PC-3 (cell line): ENCODE data around the gene EIF2B4. TPM values are rescaled to one million over a fixed set of nuclear protein-coding genes. Genes with fewer than 3 reads are reported as not detected.

Experiments
- ATAC-seq: fragments of 200-7000 bp; cut with Tn5 transposase; 2 replicates; pipeline ENCODE4 v1.9.1; 2020; ENCODE audit warnings: mild to moderate bottlenecking, moderate library complexity
- BruUV-seq: library from RNA; stranded (reverse); fragments of 400-500 nt; replicated peaks from 2 replicates; lab custom pipeline; 2021; lab: Mats Ljungman, UMichigan
- CTCF ChIA-PET: fragments of 300-600 bp; sonication (Branson Sonifier 250); formaldehyde crosslinking; loops from one replicate; lab custom pipeline; 2022; ENCODE audit warnings: antibody characterized with exemption; lab: Charles Lee
- POLR2A ChIA-PET: fragments of 300-600 bp; sonication (Branson Sonifier 250); formaldehyde crosslinking; loops from one replicate; lab custom pipeline; 2022; ENCODE audit warnings: antibody characterized with exemption; ENCODE audit not compliant: unreplicated experiment; lab: Charles Lee
- DNase-seq: peaks from one replicate; pipeline ENCODE4 v3.0.0-alpha.2; 2015
- H2AFZ ChIP-seq: fragments of 300-600 bp; sonication (generic); 2 replicates; pipeline ENCODE4 v1.6.0; 2016; ENCODE audit warnings: antibody characterized with exemption, low read length
- H3F3A ChIP-seq: fragments of 300-600 bp; sonication (generic); one replicate; pipeline ENCODE4 v1.6.0; 2017; ENCODE audit warnings: antibody characterized with exemption, low read length, control low read depth, mild to moderate bottlenecking; ENCODE audit not compliant: unreplicated experiment
- H3K27ac ChIP-seq: fragments of 300-600 bp; sonication (generic); 2 replicates; pipeline ENCODE4 v1.5.1; 2016; ENCODE audit warnings: mild to moderate bottlenecking, low read length
- H3K27me3 ChIP-seq: fragments of 300-600 bp; sonication (generic); 2 replicates; pipeline ENCODE4 v1.6.1; 2016; ENCODE audit warnings: low read length, mixed read lengths
- H3K36me3 ChIP-seq: fragments of 300-600 bp; sonication (generic); 2 replicates; pipeline ENCODE4 v1.6.1; 2016; ENCODE audit warnings: low read depth, mixed run types, low read length, mixed read lengths
- H3K4me1 ChIP-seq: fragments of 300-600 bp; sonication (generic); 2 replicates; pipeline ENCODE4 v1.5.1; 2016; ENCODE audit warnings: low read length; ENCODE audit not compliant: insufficient read depth
- H3K4me2 ChIP-seq: fragments of 300-600 bp; sonication (generic); 2 replicates; pipeline ENCODE4 v1.6.0; 2016; ENCODE audit warnings: low read length
- H3K4me3 ChIP-seq: fragments of 300-600 bp; sonication (generic); 2 replicates; pipeline ENCODE4 v1.5.1; 2016; ENCODE audit warnings: mild to moderate bottlenecking, low read length, mixed read lengths
- H3K79me2 ChIP-seq: fragments of 300-600 bp; sonication (generic); 2 replicates; pipeline ENCODE4 v1.6.1; 2017; ENCODE audit warnings: low read length, mixed read lengths
- H3K9ac ChIP-seq: fragments of 300-600 bp; sonication (generic); 2 replicates; pipeline ENCODE4 v1.6.0; 2016; ENCODE audit warnings: mild to moderate bottlenecking, low read length
- H3K9me2 ChIP-seq: fragments of 300-600 bp; sonication (generic); replicated peaks from 2 replicates; pipeline ENCODE4 v1.6.1; 2016; ENCODE audit warnings: mixed run types, low read length, mixed read lengths
- H3K9me3 ChIP-seq: fragments of 300-600 bp; sonication (generic); 2 replicates; pipeline ENCODE4 v1.6.1; 2016; ENCODE audit warnings: low read length, mixed read lengths
- H4K20me1 ChIP-seq: fragments of 300-600 bp; sonication (generic); 2 replicates; pipeline ENCODE4 v1.6.1; 2016; ENCODE audit warnings: low read length, mixed read lengths
- EZH2 ChIP-seq: fragments of 300-600 bp; sonication (generic); IDR thresholded peaks from one replicate; pipeline ENCODE4 v1.6.1; 2017; ENCODE audit warnings: antibody characterized with exemption, mild to moderate bottlenecking, low read length; ENCODE audit not compliant: unreplicated experiment
- EZH2phosphoT487 ChIP-seq: fragments of 300-600 bp; sonication (generic); IDR thresholded peaks from 2 replicates; pipeline ENCODE4 v1.6.1; 2018; ENCODE audit warnings: mild to moderate bottlenecking, antibody characterized with exemption, low read length, borderline replicate concordance
- intact Hi-C: fragments of 100-400 bp; cut with micrococcal nuclease; formaldehyde crosslinking; loops from 2 replicates; pipeline ENCODE4 v1.9.0; 2023
- total RNA-seq: library from RNA; depleted of rRNA; stranded (reverse); fragments of >200 nt; gene quantifications from 2 replicates; pipeline ENCODE4 v1.2.3, GENCODE V29; 2014
- TF ChIP-seq, protein P1 (sequence below): fragments of 300-600 bp; sonication (generic); conservative IDR thresholded peaks from 2 replicates; pipeline ENCODE4 v1.5.1; 2017; ENCODE audit warnings: antibody characterized with exemption, low read depth, mild to moderate bottlenecking, low read length

EIF2B4 gene
- total RNA-seq, 1 experiment from 2014 or later = 35.8 TPM

DNA sequence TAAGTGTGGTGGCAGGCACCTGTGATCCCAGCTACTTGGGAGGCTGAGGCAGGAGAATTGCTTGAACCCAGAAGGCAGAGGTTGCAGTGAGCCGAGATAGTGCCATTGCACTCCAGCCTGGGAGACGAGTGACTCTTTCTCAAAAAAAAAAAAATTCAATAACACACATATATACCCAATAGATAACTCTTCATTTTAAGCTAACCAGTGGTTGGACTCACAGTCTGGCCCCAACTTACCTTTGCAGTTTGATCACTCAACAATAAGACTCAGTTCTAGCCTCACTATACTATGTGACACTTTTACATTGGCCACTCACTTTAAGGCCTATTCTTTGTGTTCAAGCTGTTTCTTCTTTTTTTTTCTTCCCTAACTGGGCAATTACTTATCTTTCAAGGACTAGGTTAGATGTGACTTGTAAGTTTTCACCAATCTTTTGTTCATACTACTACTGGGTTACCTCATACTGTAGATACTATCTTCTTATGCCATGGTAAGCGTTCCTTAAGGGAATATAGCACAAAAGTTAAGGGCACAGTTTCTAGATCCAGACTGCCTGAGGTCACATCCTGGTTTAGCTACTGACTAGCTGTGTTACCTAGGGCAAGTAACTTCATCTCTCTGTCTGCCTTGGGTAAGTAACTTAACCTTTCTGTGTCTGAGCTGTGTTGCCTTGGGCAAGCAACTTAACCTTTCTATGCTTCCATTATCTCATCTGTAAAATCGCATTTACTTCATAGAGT is 7.3 kb downstream of the EIF2B4 start:
- peaks cover 33% of the 10 kb centered on the region for H3K36me3 ChIP-seq
- no peak overlapping the region for H3K27ac ChIP-seq
- BruUV-seq = no TSS peak
- H2AFZ ChIP-seq = no peak overlapping the region
- H4K20me1 ChIP-seq = no peaks in the 10 kb centered on the region
- TF ChIP-seq EZH2phosphoT487 (no peak), EZH2 (no peak)
- TF ChIP-seq, protein P1, sequence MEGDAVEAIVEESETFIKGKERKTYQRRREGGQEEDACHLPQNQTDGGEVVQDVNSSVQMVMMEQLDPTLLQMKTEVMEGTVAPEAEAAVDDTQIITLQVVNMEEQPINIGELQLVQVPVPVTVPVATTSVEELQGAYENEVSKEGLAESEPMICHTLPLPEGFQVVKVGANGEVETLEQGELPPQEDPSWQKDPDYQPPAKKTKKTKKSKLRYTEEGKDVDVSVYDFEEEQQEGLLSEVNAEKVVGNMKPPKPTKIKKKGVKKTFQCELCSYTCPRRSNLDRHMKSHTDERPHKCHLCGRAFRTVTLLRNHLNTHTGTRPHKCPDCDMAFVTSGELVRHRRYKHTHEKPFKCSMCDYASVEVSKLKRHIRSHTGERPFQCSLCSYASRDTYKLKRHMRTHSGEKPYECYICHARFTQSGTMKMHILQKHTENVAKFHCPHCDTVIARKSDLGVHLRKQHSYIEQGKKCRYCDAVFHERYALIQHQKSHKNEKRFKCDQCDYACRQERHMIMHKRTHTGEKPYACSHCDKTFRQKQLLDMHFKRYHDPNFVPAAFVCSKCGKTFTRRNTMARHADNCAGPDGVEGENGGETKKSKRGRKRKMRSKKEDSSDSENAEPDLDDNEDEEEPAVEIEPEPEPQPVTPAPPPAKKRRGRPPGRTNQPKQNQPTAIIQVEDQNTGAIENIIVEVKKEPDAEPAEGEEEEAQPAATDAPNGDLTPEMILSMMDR = no peak
- no peak for DNase-seq
- intact Hi-C loops = no loop called here
- ChIA-PET POLR2A (no interaction called here), CTCF (no interaction called here)
- H3K4me1 ChIP-seq = peaks cover 5% of the 10 kb centered on the region; the same call in 1 of the 2 replicates
- H3K9me2 ChIP-seq = no peaks in the 10 kb centered on the region
- no peak overlapping the region for H3K9ac ChIP-seq
- peaks cover 9% of the 10 kb centered on the region for H3K79me2 ChIP-seq
- H3F3A ChIP-seq = no peaks in the 10 kb centered on the region
- no peaks in the 10 kb centered on the region for H3K9me3 ChIP-seq
- ATAC-seq = 0 out of 2 replicates have a peak, but pooled peaks have one; percentile 20
- no peak overlapping the region for H3K4me2 ChIP-seq
- H3K27me3 ChIP-seq = no peaks in the 10 kb centered on the region
- no peak overlapping the region for H3K4me3 ChIP-seq

DNA sequence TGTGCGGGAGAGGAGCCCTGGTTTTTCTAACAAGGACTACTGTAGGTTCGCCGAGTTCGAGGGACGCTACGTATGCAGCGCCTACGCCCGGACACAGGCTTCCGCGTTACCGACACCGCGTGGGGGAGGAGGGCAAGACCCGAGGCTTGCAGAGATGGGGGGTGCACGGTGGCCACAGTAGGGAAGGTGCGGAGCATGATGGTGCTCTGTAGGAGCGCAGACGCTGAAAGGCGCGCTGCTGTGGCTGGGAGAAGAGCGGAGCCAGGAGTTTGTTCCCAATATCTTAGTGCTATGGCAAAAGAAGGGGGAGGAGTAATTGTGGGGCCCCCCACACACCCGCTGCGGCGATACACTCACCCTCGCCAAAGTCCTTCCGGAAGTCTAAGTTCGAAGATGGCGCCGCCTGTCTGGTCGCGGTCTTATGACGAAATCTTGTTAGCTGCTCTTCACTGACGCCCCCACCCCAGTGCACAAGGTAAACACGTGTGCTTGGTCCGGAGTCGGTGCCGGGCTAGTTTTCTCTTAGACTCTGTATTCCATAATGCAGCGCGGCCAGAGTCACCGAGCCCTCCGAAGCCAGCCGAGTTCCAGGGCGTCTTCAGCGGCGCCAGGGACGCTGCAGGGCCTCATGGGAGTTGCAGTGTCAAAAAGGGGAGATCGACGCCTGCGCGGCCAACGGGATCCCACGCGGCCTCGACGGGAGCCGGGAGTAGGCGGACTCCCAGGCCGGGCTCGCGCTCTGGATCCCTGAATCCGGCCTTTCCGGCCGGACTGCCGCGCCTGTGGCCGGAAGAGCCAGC is 13.6 kb downstream of the EIF2B4 start, which contains the start of gene GTF3C2:
Gene GTF3C2, minus strand, starts transcription at position 383 of the 800 bp plus-strand sequence. CDS start 13,210 bp downstream, outside the sequence.
- Histone ChIP-seq H3K4me3 (peak within 1 kb of the TSS; percentile 77), H3K27ac (peak within 1 kb of the TSS; percentile 94), H4K20me1 (peaks cover 12% of the 10 kb centered on the region), H3K9me2 (no peaks in the 10 kb centered on the region), H3K4me2 (peak within 1 kb of the TSS; percentile 91), H3K27me3 (no peaks in the 10 kb centered on the region), H3K4me1 (peaks cover 28% of the 10 kb centered on the region), H3K9ac (peak within 1 kb of the TSS; percentile 95), H3K9me3 (no peaks in the 10 kb centered on the region), H2AFZ (peak within 1 kb of the TSS; percentile 84), H3K36me3 (no peaks in the 10 kb centered on the region), H3F3A (no peaks in the 10 kb centered on the region), H3K79me2 (peaks cover 67% of the 10 kb centered on the region)
- BruUV-seq = TSS peak; percentile 66
- DNase-seq (peak; percentile 94), ATAC-seq (peak; percentile 88)
- POLR2A ChIA-PET = no interaction called here
- CTCF ChIA-PET = interaction anchor here (0.6 to 0.8 kb wide), 2 partner anchors 13 to 604 kb away, joined by 3 to 5 read pairs; no protein-coding TSS in a partner anchor
- TF ChIP-seq EZH2phosphoT487 (no peak), EZH2 (no peak)
- TF ChIP-seq, protein P1 = no peak
- intact Hi-C loops = loop anchor here (1.0 kb wide), 2 partner anchors 14 to 35 kb away; partner anchors contain the start of genes EIF2B4 and SNX17
